Measurements from ENCODE around the gene VSIG4.
"Not testable (repeated sequence)": the region's sequence is repeated elsewhere in the genome, so short reads cannot be mapped to it uniquely, and the experiment has no call there.

The VSIG4 gene

DNA sequence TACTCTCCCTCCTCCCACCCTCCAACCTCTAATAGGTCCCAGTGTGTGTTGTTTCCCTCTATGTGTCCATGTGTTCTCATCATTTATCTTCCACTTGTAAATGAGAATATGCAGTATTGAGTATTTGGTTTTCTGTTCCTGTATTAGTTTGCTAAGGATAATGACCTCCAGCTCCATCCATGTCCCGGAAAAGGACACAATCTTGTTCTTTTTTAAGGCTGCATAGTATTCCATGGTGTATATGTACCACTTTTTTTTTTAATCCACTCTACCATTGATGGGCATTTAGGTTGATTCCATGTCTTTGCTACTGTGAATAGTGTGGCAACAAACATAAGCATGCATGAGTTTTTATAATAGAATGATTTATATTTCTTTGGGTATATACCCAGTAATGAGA lies 62.7 kb downstream of the VSIG4 start:
- DNase-seq (ENCODE audit: low read depth, low spot score): not testable (repeated sequence)

DNA sequence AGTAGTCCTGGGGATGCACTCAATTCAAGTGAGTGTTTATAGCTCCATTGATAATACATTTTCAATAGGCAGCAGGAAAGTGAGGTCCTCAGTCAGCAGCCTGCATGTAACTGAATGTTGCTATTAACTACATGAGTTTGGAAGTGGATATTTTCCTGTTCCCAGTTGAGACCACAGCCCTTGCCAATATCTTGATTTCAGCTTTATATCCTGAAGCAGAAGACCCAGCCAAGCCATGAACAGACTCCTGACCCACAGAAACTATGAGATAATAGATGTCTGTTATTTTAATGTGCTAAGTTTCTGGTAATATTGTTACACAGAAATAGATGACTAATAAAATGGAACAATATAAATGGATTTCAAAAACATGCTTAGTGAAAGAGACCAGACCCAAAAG lies 63.7 kb downstream of the VSIG4 start:
- no peak for DNase-seq (ENCODE audit: low read depth, low spot score)

DNA sequence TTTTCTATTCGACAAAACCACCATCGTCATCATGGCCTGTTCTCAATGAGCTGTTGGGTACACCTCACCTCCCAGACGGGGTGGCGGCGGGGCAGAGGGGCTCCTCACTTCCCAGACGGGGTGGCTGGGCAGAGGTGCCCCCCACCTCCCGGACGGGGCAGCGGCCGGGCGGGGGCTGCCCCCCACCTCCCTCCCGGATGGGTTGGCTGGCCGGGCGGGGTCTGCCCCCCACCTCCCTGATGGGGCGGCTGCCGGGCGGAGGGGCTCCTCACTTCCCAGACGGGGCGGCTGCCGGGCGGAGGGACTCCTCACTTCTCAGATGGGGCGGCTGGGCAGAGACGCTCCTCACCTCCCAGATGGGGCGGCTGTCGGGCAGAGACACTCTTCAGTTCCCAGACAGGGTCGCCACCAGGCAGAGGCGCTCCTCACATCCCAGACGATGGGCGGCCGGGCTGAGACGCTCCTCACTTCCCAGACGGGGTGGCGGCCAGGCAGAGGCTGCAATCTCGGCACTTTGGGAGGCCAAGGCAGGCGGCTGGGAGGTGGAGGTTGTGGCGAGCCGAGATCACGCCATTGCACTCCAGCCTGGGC lies 64.6 kb downstream of the VSIG4 start:
- DNase-seq (ENCODE audit: low read depth, low spot score): not testable (repeated sequence)
